Stimulated activated CD4-positive, alpha-beta T cell treated with anti-CD3 and anti-CD28 coated beads, Interleukin-12 subunit alpha, Interleukin-12 subunit beta, amount 100 ng/mL, for 24 hours (primary cell): ENCODE data around the gene VAC14.
"Not testable (repeated sequence)": the region's sequence is repeated elsewhere in the genome, so short reads cannot be mapped to it uniquely, and the experiment has no call there.

Source experiments
- DNase-seq, 2 experiments: peaks; one replicate each; pipeline ENCODE4 v3.0.0-alpha.2; 2020; ENCODE audit warnings: low read depth in 2 of 2

Gene VAC14

GRCh38 chr16:70743791-70744190, 57.2 kb downstream of the VAC14 start:
- no peak for DNase-seq

DNA sequence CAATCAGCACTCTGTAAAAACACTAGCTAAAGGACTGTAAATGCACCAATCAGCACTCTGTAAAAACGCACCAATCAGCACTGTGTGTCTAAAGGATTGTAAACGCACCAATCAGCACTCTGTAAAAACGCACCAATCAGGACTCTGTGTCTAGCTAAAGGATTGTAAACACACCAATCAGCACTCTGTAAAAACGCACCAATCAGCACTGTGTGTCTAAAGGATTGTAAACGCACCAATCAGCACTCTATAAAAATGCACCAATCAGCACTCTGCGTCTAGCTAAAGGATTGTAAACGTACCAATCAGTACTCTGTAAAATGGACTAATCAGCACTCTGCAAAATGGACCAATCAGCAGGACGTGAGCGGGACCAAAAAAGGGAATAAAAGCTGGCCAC, 58.0 kb downstream of the VAC14 start:
- not testable (repeated sequence) for DNase-seq

GRCh38 chr16:70741783-70742125, 59.2 kb downstream of the VAC14 start:
- DNase-seq: no peak

DNA sequence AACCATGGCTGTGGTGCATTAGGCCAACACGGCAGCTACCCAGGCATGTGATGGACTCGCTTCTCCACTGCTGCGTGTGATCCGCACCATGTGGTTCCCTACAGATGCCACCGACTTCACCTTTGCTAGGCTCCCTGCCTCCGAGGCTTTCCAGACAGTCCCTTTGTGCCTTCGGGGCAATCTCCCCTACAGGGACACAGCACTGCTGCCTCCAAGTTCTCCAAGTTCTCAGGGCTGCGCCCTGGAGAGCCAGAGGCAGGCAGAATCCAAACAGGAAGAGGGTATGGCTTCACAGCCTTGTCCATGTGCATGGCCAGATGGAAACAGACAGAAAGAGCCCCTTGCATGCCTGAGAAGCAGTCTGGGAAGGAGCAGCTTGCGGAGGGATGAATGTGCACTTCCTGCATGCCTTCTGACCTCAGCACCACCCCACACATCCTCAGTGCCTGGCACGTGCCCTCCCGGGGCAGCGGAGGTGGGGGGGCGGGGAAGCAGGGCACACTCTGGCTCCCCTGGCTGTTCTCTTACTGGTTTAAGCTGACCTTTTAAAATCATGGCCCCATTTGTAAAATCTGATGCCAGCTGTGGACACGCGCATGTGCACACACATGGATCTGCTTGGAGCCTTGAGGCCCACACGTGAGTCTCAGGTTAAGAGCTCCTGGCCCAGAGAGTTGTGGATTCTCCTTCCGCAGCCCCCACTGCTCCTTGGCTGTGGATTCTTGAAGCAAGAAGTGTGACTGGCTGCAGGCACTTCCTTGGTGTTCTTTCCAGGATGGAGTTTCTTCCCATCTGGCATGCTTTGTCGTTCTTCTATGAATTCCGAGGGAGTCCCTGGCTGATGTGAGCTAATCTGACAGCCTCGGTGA, 59.8 kb downstream of the VAC14 start:
- no peak for DNase-seq

DNA sequence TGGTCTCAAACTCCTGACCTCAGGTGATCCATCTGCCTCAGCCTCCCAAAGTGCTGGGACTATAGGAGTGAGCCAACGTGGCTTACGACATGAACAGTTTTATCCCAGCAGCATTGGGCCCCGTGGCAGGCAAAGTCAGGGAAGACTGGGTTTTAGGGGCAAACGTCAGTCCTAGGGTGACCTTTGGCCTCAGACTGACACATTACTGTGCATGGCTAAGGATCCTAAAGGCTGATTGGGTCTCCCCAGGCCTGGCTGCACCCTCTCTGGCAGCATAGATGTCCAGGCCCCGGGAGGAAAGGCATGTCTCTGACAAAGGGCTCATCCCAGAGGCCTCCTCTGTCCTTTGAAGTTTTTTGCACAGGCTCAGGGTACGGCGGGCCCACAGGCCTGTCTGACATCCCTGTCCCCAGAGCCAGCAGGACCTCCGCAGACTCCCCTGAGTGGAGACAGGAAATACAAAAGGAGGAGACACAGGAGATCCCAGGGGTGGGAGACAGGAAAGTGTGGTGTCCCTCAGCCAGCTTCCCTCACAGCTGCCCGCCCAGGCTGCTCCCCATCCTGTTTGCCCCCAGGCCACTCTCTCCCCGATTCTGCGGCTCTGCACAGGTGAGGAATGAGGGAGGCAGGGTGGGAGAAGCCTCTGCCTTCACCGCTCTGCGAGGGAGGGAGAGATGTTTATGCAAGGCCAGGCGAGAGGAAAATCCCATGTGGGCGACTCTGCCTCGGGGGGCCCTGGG, 60.6 kb downstream of the VAC14 start:
- DNase-seq: no peak

DNA sequence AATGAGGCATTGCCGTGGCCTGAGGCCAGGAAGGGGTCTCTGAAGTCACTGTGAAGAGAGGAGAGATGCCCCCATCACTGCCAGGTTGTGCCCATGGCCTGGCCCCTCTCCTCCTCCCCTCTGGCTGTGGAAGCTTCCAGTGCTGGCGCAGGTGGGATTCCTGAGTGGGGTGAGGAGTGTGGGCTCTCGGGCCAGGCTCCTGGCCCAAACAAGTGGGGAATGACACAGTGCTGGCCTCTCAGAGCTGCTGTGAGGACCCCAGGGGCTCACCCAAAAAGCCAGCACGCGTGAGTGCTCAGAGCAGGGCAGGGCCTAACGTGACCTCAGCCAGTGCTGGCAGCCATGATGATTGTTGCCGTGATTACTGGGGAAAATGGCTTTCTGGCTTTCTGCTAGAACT, 61.6 kb downstream of the VAC14 start:
- DNase-seq: no peak

GRCh38 chr16:70738083-70738977, 62.6 kb downstream of the VAC14 start:
- peak in 1 of 2 experiments; percentile 6 for DNase-seq

- peak; percentile 40 to 64 for DNase-seq
These were observed 63.4 kb downstream of the VAC14 start for GRCh38 chr16:70737377-70738082.

- no peak for DNase-seq
These were observed 64.2 kb downstream of the VAC14 start for GRCh38 chr16:70736465-70737376.

GRCh38 chr16:70735141-70735979, 65.6 kb downstream of the VAC14 start:
- no peak for DNase-seq

GRCh38 chr16:70734522-70735095, 66.3 kb downstream of the VAC14 start:
- DNase-seq: no peak

GRCh38 chr16:70730944-70731343, 70.0 kb downstream of the VAC14 start:
- DNase-seq: no peak

DNA sequence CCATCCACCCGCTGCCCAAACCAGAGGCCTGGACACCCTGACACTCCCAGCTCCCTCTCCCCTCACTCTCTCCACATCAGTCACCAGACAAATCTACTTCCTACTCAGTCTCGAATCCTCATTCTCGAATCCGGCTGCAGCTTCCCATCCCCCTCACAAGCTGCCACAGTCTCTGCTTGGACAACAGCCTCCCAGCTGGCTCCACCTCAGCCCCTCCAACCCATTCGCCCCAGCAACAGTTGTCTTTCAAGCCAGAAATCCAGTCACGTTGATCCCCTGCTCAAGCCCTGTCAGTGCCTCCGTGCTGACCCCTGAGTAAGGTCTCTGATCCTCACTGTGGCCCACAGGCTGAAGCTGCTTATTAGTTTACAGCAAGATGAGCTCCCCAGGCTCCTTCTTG, 70.9 kb downstream of the VAC14 start:
- no peak for DNase-seq

DNA sequence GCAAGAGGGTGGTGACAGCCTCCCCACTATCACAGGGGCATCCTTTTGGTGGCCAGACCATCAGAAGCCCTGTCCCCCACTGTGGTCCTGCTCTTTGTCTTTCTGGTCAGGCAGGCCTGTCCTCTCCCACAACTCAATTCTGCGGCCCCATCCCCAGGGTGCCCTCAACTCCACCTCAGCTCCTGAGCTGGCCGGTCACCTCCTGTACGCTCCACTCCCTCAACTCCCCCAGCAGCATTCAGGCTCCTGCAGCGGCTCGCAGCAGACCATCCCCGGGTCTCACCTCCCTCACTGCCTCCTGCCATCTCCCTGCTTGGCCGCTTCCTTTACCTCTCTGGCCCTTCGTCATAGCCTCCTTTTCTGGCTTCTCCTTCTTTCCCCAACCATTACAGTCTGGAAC, 71.7 kb downstream of the VAC14 start:
- DNase-seq: no peak

DNA sequence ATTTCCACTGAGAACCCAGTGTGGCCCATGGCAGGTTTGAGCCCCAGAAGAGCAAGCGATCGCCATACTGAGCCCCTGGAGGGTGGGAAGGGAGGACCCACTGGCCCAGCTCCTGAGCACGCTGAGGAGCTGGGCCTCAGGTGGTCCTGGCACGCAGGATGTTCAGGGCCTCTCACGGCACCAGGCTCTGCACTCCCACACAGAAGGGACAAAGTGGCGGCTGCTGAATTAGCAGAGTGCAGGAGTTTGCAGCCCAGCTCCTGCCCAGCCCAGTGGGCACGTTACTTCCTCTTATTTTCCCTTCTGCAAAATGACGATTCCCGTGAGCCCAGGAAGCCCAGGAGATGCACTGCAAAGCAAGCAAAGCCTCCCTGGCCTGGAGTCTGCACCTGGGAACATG, 72.8 kb downstream of the VAC14 start:
- DNase-seq: no peak

GRCh38 chr16:70726892-70727361, 74.0 kb downstream of the VAC14 start:
- DNase-seq: no peak

DNA sequence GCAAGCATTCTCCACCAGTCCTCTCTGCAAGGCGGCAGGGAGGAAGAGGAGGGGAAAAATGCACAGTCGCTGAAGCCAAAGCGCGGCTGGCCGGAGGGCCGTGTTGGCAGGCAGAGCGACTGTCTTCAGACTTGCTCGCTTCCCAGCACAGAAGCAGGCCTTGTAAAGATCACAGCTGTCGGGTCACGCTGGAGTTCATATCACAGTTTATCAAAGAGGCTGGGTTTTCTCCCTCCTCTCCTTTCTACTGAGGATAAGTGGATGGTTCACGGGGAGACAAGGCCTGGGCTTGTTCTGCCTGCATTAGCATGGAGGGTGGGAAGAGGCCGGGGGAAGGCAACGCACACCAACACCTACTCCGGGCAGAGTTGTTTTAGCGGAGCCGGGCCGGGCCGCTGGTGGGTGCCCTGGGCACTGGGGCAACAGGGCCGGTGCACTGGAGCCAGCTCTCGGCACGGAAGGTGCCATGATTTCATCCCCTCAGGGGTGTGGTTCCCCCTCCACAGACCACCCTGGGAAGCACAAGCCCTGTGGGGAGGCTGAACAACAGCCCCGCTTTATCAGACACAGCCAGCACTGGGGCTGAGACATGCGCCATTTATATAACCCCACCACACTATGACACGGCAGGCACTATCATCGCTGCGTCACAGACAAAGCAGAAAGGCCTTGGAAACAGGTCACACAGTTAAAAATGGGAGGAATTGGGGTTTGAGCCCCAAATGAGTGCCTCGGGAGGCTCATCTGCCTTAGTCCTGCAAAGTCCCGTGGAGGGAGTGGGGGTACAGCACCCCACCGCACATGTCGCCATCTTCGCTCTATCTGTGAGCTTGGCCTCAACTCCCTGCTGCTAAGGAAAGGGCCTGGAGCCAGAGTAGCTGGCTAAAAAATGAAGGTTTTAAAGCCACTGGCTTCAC, 74.8 kb downstream of the VAC14 start:
- DNase-seq: no peak
